GM19324 (cell line): ENCODE data around the gene BCAN.
"Not testable (repeated sequence)": the region's sequence is repeated elsewhere in the genome, so short reads cannot be mapped to it uniquely, and the experiment has no call there.

ENCODE experiments used
- ATAC-seq: cut with Tn5 transposase; IDR thresholded peaks from one replicate; pipeline ENCODE4 v1.9.1; 2021; ENCODE audit warnings: mild to moderate bottlenecking, moderate library complexity; ENCODE audit not compliant: unreplicated experiment, low FRiP score

Gene BCAN

DNA sequence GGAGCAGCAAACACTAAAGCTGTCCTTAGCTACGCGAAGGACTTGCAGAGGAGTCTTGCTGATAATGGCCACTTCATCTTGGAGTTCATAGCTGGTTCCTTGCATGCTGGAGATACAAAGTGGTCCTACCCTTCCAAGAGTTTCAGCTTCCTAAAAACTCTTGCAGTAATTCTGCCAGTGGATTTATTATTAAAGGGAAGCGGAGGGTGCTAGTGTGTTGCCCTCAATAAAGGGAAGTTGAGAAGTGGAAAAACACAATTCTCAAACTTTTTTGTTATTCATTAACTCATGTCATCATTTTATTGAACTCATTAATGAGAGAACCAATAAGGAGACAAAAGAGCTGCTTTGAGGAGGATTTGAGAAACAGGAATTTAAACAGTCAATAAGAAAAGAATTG lies 29.3 kb upstream of the BCAN start:
- ATAC-seq, result no peak

DNA sequence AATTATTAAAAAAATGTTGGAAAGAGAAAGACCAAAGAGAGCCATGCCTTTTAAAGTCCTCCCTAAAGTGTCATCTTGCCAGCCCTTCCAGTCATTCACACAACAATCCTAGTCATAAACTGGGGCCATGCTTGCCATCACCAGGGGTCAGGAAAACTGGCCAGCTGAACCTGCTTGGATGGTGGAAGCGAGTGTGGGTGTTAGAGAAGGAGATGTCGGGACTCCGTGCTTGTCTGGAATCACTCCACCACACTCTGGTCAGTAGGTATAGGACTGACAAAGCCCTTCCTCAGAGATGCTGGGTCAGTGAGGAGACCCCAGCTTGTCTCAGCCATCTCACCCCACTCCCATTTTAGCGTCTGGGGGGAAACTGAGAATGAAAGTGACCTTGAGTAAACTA lies 26.0 kb upstream of the BCAN start:
- ATAC-seq, result no peak

GRCh38 chr1:156616463-156616862 lies 25.5 kb upstream of the BCAN start:
- no peak for ATAC-seq

DNA sequence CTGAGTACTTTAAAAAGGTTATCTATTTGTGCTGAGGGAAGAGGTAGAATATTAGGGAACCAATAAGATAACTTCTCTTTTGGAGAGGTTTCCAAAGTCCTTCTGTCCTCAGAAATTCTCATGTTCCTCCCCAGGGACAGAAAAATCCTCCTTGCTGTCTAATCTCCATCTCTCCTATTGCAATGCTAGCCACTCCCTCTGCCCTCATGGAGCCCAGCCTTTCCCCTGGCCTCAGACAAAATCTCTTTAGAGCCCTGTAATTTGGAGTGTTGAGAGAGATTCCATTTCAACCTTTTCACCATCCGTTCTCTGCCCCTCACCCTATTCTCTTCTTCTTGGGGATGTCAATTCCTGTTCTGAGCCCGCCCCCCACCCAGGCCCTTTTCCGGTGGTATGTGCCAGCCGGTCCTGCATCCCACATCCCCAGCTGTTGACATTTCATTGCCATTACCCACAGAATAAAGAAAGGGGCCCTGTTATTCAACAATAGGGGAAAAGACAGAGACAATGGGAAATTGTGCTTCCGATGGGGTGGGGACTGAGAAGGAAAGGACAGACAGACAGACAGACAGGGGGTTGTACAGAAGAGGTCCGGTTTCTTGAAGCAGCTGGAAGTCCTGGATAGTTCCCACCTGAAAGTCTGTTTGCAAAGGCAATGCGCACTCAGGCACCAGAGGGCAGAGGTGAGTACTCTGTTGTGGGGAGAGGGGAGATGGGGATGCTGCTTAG lies 22.9 kb upstream of the BCAN start, which contains the start of gene HAPLN2:
HAPLN2 (plus strand) TSS at position 563 of the 729 bp plus-strand sequence. CDS start 4,076 bp downstream, outside the sequence.
- no peak for ATAC-seq

- no peak for ATAC-seq
Observed at GRCh38 chr1:156619582-156619955, 22.3 kb upstream of the BCAN start.

- no peak for ATAC-seq
Observed at GRCh38 chr1:156622581-156623297, 19.2 kb upstream of the BCAN start.

DNA sequence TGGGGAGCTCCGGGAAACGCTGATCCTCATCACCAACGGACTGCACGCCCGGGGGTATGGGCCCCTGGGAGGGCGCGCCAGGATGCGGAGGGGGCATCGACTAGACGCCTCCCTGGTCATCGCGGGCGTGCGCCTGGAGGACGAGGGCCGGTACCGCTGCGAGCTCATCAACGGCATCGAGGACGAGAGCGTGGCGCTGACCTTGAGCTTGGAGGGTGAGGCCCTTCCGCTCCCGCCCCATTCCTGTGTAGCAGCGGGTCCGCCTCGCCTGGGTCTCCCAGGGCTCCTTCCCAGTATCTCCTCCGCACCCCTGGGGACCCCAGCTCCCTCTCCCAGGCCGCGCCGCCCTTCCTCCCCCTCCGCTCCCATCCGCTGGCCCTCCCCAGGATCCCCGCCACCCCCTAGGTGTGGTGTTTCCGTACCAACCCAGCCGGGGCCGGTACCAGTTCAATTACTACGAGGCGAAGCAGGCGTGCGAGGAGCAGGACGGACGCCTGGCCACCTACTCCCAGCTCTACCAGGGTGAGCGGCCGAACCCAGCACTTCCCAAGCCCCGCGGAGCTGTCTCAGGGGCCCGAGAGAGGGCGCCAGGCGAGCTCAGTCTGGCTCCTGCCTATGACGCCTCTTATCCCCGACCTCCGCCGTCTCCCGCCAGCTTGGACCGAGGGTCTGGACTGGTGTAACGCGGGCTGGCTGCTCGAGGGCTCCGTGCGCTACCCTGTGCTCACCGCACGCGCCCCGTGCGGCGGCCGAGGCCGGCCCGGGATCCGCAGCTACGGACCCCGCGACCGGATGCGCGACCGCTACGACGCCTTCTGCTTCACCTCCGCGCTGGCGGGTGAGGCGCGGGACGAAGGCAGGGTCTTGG lies 17.7 kb upstream of the BCAN start:
- ATAC-seq, result no peak

- no peak for ATAC-seq
Observed at GRCh38 chr1:156624814-156625435, 17.0 kb upstream of the BCAN start.

DNA sequence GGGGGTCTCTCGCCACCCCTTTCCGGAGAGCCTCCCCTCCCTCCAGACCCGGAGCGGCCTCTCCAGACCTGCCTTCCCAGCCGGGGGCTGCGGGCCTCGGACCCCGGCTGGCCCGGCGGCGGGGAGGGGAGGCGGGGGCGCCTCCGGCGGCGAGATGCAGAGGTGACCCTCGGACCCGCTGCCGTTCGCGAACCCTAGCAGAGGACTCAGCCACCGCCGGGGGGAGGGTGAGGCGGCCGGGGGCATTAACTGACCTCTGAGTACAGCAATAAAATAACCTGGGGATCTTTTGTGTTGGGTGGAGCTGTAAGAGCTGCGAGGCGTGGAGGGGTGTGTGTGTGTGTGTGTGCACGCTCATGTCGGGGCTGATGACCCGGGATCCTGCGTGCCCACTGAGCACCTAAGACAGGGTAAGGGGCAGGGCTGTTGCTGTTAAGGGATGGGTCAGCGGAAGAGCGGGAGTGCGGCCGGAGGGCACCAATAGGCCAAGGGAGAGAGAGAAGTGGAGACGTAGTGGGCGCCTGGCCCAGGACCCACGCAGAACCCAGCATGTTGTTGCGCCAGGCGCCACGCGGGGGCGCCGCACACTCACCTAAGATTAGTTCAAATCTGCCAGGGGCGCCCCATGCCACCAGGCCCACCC lies 16.4 kb upstream of the BCAN start:
- ATAC-seq, result no peak

GRCh38 chr1:156626079-156626438 lies 15.9 kb upstream of the BCAN start:
- ATAC-seq, result no peak

DNA sequence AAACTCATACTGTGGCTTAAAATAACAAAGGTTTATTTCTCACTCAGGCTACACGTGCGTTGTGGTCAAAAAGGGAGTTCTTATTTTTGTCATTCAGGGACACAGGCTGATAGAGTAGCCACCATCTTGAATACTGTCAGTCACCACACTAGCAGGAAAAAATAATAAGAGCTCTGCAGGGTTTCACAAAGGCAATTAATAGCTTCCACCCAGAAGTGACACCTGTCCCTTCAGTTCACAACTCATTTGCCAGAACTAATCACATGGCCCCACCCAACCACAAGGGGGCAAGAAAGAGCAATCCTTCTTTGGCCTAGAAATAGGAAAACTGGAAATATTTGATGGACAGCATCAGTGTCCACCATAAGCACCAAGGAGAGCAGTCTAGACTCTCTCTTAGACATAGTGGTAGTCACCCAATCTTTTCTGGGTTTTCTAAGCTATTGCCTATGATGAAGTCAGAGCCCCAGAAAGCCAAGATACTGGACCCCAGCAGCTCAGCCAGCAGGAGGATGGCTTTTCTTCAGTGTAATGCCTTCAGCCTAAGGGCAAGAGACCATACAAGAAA lies 14.5 kb upstream of the BCAN start:
- no peak for ATAC-seq

DNA sequence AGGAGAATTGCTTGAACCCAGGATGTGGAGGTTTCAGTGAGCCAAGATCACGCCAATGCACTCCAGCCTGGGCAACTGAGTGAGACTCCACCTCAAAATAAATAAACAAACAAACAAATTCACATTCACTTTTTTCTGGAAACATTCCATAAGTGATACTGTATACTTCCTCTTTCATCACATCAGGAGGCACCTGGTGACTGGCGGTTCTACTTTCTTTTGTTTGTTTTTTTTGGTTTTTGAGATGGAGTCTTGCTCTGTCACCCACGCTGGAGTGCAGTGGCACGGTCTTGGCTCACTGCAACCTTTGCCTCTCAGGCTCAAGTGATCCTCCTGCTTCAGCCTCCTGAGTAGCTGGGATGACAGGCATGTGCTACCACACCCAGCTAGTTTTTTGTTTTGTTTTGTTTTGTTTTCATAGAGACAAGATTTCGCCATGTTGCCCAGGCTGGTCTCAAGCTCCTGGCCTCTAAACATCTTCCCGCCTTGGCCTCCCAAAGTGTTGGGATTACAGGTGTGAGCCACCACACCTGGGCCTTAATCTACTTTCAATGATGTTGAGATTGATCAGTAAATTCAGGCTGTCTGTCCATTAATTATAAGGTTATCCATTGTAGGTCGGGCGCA lies 12.0 kb upstream of the BCAN start:
- ATAC-seq, result no peak

DNA sequence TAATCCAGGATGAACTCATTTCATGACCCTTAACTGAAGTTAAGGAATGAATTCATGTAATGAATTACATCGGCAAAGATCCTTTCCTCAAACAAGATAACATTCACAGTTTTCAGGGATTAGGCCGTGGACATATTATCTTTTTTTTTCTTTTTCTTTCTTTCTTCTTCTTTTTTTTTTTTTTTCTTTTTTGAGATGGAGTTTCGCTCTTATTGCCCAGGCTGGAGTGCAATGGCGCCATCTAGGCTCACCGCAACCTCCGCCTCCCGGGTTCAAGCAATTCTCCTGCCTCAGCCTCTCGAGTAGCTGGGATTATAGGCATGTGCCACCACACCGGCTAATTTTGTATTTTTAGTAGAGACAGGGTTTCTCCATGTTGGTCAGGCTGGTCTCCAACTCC lies 10.8 kb upstream of the BCAN start:
- ATAC-seq, result not testable (repeated sequence)

DNA sequence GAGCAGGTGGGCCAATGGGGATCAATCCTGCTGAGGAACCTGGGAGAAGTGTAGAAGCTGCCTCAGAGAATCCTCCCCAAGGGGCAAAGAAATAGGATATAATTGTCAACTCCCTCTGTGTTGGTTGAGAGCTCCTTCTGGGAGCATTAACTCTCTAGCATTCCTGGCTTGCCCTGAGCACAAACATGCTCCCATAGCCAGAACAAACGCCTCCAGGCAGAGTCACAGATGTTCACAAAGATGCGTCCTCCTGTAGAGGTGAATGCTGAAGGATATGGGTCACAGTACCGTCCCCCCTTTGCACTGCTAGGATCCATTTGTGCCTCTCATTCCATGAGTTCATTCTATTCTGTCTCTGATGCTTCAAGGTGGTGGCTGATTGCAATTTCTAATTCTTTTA lies 9.6 kb upstream of the BCAN start:
- ATAC-seq, result no peak

- ATAC-seq, result no peak
Observed at GRCh38 chr1:156638189-156638985, 3.5 kb upstream of the BCAN start.

DNA sequence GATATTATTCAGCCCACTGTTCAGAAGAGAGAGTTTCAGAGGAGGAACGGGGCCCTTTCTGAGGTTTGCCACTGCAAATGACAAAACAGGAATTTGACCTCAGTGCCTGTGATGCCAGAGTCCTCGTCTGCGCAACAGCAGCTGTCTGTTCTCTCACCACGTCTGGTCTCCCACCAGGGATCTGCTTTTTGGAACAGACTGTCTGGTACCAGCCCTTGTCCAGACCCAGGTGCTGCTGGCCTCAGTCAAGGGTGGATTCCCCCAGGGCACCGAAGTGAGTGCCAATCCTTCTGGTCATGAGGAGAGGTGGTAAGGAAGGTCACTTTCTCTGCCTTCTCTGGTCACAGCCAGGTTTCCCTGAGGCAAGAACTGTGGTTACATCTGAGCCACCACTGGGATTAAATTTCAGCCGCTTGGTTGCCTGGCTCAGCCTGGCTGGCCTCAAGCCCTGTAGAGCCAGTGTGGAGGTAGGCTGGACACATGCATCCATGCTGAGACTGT lies 2.3 kb upstream of the BCAN start:
- no peak for ATAC-seq

DNA sequence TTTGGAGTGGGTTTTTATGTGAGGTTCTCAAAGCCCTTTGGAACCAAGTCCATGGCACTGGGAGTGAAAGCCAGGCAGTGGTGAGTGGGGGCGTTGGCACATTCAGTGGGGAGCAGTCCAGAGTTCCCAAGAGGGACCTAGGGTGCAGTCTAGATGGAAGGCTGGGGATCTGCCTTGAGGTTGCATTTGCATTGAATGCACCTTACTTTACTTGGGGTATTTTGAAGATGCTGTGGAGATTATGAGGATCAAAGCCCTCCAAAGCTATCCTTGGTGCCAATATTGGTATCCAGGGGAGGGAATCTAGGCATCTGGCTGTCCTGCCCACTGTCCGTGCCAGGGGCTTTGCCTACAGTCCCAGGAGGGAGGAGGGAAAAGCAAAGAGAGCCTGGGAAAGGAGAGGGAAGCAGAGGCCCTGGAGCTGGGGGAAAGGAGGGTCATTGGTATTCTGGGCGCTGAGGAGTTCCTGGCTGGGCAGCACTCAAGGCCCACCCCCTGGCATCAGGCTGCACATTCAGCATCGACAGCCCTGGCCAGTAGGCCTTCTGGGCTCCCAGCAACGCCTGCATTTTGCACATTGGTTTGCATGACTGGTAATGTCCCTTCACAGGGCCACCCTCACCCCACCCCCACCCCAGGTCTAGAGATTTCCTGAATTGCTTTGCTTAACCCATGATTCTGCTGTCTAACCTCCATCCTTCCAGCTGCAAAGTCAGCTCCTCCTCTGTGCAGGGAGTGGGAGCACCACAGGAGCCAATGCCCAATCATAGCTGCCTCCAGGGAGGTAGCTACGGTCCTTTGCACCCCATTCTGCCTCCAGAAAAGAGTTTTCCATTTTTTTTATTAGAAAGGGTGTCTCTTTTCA lies 843 bp upstream of the BCAN start:
- ATAC-seq, result no peak
